K562 (cell line): Measurements from ENCODE around the gene PPM1N. TPM values are rescaled to one million over a fixed set of nuclear protein-coding genes. Genes with fewer than 3 reads are reported as not detected.

Source experiments
- CCNT2 ChIP-seq: IDR thresholded peaks from 2 replicates; pipeline ENCODE4 v1.6.1; 2011; ENCODE audit warnings: borderline replicate concordance, low read depth, mild to moderate bottlenecking, moderate library complexity, mixed read lengths, low read length; ENCODE audit not compliant: insufficient read length; ENCODE audit errors: extremely low read depth
- KDM2B ChIP-seq: fragments of 250-450 bp; sonication (Bioruptor Pico); IDR thresholded peaks from 2 replicates; pipeline ENCODE4 v1.8.0; 2021; ENCODE audit warnings: mild to moderate bottlenecking, moderate library complexity
- SOX6 ChIP-seq: fragments of 450-650 bp; IDR thresholded peaks from 2 replicates; pipeline ENCODE4 v1.6.1; 2014; ENCODE audit warnings: mild to moderate bottlenecking
- ZNF140 ChIP-seq: fragments of 250-450 bp; sonication (Bioruptor Pico); IDR thresholded peaks from 2 replicates; pipeline ENCODE4 v1.8.0; 2021; ENCODE audit warnings: moderate library complexity, mild to moderate bottlenecking, inconsistent platforms
- ZNF668 ChIP-seq: fragments of 250-450 bp; sonication (Bioruptor Pico); IDR thresholded peaks from 2 replicates; pipeline ENCODE4 v1.8.0; 2022; ENCODE audit warnings: mild to moderate bottlenecking, inconsistent platforms
- polyA plus RNA-seq, 8 experiments: library from polyadenylated mRNA; depleted of rRNA in 4 of 8; stranded (reverse) in 5 of 8; unstranded in 3 of 8; fragments of >200 nt; fragmentation: Nextera tagmentation in 2 of 8; fragmentation: Illumina TruSeq in 1 of 8; extraction: Ambion mirVana in 2 of 8; extraction: Trizol in 1 of 8; gene quantifications; 2 replicates each; pipeline versions ENCODE4 v1.2.1 to v1.2.3, GENCODE V29; 2011 to 2014; ENCODE audit warnings: inconsistent platforms in 1 of 8, missing spikeins in 1 of 8
- total RNA-seq, 7 experiments: library from RNA; depleted of rRNA in 6 of 7; stranded (reverse); fragments of >200 nt in 6 of 7; fragmentation: Illumina TruSeq in 2 of 7; extraction: Trizol in 2 of 7; gene quantifications; 2 replicates each; pipeline versions ENCODE4 v1.2.1 to v1.2.3, GENCODE V29; 2011 to 2021; ENCODE audit warnings: low replicate concordance in 1 of 7
- TF ChIP-seq, protein P1 (sequence below): fragments of 450-650 bp; IDR thresholded peaks from 2 replicates; pipeline ENCODE4 v1.6.1; 2016; ENCODE audit warnings: mild to moderate bottlenecking, moderate library complexity
- TF ChIP-seq, protein P2 (sequence below): fragments of 250-450 bp; sonication (Bioruptor Pico); IDR thresholded peaks from 2 replicates; pipeline ENCODE4 v1.9.0; 2021; ENCODE audit warnings: mild to moderate bottlenecking
- TF ChIP-seq, protein P3 (sequence below): sonication (generic); formaldehyde crosslinking; IDR thresholded peaks from 2 replicates; pipeline ENCODE4 v1.4.0; 2020; ENCODE audit warnings: mild to moderate bottlenecking, missing genetic modification reagents
- TF ChIP-seq, protein P4 (sequence below): sonication (generic); formaldehyde crosslinking; IDR thresholded peaks from 2 replicates; pipeline ENCODE4 v1.8.0; 2022; ENCODE audit warnings: missing genetic modification reagents, mild to moderate bottlenecking, moderate library complexity, borderline replicate concordance
- TF ChIP-seq, protein P5 (sequence below): fragments of 200-800 bp; sonication (Bioruptor generic); IDR thresholded peaks from 2 replicates; pipeline ENCODE4 v1.6.1; 2017; ENCODE audit warnings: missing genetic modification characterization, missing compliant biosample characterization

The PPM1N gene
- total and polyA plus RNA-seq, 9 of the 15 experiments (the other 6 are each of a cell fraction or from before 2014, with no cell fraction given), result 4.5 to 15.6 (median 8.7) TPM

DNA sequence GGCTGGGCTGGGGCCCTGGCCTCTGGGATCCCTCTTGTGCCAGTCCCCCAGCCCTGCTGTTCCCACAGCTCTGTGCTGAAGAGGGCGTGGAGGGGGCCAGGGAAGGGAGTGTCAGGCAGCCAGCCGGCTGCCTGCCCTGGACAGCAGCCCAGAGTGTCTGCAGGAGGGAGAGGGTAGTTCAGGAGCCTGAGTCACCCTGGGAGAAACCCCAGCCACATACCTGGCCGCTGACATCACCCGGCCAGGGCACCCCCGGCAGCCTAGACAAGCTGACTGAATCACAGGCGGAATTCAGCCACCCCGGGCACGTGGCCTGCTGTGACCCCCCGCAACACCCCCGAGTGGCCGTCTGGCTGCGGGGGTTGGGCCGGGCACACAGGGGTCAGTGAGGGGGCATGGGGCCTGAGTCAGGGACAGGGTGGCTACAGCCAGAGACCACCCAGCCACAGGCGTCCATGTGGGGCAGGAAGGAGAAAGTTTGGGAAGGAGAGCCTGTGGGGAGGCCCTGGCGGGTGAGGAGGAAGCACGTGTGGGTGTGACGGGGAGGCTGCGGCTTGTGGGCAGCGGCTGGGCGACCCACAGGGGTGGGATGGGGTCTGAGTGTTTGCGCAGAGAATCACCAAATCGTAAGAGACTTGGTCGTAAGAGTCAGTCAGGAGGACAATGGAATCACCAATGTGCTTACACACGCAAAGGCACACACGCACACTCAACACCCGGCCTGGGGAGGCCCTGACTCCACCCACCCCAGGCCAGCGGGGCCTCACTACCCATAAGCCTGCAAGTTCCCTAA lies 42.3 kb upstream of the PPM1N start (continued):
- TF ChIP-seq, protein P1, sequence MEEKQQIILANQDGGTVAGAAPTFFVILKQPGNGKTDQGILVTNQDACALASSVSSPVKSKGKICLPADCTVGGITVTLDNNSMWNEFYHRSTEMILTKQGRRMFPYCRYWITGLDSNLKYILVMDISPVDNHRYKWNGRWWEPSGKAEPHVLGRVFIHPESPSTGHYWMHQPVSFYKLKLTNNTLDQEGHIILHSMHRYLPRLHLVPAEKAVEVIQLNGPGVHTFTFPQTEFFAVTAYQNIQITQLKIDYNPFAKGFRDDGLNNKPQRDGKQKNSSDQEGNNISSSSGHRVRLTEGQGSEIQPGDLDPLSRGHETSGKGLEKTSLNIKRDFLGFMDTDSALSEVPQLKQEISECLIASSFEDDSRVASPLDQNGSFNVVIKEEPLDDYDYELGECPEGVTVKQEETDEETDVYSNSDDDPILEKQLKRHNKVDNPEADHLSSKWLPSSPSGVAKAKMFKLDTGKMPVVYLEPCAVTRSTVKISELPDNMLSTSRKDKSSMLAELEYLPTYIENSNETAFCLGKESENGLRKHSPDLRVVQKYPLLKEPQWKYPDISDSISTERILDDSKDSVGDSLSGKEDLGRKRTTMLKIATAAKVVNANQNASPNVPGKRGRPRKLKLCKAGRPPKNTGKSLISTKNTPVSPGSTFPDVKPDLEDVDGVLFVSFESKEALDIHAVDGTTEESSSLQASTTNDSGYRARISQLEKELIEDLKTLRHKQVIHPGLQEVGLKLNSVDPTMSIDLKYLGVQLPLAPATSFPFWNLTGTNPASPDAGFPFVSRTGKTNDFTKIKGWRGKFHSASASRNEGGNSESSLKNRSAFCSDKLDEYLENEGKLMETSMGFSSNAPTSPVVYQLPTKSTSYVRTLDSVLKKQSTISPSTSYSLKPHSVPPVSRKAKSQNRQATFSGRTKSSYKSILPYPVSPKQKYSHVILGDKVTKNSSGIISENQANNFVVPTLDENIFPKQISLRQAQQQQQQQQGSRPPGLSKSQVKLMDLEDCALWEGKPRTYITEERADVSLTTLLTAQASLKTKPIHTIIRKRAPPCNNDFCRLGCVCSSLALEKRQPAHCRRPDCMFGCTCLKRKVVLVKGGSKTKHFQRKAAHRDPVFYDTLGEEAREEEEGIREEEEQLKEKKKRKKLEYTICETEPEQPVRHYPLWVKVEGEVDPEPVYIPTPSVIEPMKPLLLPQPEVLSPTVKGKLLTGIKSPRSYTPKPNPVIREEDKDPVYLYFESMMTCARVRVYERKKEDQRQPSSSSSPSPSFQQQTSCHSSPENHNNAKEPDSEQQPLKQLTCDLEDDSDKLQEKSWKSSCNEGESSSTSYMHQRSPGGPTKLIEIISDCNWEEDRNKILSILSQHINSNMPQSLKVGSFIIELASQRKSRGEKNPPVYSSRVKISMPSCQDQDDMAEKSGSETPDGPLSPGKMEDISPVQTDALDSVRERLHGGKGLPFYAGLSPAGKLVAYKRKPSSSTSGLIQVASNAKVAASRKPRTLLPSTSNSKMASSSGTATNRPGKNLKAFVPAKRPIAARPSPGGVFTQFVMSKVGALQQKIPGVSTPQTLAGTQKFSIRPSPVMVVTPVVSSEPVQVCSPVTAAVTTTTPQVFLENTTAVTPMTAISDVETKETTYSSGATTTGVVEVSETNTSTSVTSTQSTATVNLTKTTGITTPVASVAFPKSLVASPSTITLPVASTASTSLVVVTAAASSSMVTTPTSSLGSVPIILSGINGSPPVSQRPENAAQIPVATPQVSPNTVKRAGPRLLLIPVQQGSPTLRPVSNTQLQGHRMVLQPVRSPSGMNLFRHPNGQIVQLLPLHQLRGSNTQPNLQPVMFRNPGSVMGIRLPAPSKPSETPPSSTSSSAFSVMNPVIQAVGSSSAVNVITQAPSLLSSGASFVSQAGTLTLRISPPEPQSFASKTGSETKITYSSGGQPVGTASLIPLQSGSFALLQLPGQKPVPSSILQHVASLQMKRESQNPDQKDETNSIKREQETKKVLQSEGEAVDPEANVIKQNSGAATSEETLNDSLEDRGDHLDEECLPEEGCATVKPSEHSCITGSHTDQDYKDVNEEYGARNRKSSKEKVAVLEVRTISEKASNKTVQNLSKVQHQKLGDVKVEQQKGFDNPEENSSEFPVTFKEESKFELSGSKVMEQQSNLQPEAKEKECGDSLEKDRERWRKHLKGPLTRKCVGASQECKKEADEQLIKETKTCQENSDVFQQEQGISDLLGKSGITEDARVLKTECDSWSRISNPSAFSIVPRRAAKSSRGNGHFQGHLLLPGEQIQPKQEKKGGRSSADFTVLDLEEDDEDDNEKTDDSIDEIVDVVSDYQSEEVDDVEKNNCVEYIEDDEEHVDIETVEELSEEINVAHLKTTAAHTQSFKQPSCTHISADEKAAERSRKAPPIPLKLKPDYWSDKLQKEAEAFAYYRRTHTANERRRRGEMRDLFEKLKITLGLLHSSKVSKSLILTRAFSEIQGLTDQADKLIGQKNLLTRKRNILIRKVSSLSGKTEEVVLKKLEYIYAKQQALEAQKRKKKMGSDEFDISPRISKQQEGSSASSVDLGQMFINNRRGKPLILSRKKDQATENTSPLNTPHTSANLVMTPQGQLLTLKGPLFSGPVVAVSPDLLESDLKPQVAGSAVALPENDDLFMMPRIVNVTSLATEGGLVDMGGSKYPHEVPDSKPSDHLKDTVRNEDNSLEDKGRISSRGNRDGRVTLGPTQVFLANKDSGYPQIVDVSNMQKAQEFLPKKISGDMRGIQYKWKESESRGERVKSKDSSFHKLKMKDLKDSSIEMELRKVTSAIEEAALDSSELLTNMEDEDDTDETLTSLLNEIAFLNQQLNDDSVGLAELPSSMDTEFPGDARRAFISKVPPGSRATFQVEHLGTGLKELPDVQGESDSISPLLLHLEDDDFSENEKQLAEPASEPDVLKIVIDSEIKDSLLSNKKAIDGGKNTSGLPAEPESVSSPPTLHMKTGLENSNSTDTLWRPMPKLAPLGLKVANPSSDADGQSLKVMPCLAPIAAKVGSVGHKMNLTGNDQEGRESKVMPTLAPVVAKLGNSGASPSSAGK, result peak; percentile 87
- TF ChIP-seq, protein P2, sequence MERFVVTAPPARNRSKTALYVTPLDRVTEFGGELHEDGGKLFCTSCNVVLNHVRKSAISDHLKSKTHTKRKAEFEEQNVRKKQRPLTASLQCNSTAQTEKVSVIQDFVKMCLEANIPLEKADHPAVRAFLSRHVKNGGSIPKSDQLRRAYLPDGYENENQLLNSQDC (CRISPR knock-in tag), result no peak
- TF ChIP-seq, protein P3, sequence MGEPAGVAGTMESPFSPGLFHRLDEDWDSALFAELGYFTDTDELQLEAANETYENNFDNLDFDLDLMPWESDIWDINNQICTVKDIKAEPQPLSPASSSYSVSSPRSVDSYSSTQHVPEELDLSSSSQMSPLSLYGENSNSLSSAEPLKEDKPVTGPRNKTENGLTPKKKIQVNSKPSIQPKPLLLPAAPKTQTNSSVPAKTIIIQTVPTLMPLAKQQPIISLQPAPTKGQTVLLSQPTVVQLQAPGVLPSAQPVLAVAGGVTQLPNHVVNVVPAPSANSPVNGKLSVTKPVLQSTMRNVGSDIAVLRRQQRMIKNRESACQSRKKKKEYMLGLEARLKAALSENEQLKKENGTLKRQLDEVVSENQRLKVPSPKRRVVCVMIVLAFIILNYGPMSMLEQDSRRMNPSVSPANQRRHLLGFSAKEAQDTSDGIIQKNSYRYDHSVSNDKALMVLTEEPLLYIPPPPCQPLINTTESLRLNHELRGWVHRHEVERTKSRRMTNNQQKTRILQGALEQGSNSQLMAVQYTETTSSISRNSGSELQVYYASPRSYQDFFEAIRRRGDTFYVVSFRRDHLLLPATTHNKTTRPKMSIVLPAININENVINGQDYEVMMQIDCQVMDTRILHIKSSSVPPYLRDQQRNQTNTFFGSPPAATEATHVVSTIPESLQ (CRISPR knock-in tag), result no peak
- TF ChIP-seq ZNF668 (CRISPR knock-in tag), result no peak
- TF ChIP-seq, protein P4, sequence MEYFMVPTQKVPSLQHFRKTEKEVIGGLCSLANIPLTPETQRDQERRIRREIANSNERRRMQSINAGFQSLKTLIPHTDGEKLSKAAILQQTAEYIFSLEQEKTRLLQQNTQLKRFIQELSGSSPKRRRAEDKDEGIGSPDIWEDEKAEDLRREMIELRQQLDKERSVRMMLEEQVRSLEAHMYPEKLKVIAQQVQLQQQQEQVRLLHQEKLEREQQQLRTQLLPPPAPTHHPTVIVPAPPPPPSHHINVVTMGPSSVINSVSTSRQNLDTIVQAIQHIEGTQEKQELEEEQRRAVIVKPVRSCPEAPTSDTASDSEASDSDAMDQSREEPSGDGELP, result peak; percentile 93
- peak; percentile 85 for TF ChIP-seq CCNT2
- TF ChIP-seq, protein P5, sequence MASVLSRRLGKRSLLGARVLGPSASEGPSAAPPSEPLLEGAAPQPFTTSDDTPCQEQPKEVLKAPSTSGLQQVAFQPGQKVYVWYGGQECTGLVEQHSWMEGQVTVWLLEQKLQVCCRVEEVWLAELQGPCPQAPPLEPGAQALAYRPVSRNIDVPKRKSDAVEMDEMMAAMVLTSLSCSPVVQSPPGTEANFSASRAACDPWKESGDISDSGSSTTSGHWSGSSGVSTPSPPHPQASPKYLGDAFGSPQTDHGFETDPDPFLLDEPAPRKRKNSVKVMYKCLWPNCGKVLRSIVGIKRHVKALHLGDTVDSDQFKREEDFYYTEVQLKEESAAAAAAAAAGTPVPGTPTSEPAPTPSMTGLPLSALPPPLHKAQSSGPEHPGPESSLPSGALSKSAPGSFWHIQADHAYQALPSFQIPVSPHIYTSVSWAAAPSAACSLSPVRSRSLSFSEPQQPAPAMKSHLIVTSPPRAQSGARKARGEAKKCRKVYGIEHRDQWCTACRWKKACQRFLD, result peak; percentile 68
- TF ChIP-seq ZNF140, result no peak
- TF ChIP-seq SOX6, result peak; percentile 12; the same call in 1 of the 2 replicates
- TF ChIP-seq KDM2B, result no peak
